Measurements from ENCODE around the gene ARHGAP28. TPM values are rescaled to one million over a fixed set of nuclear protein-coding genes. Genes with fewer than 3 reads are reported as not detected.
"Not testable (repeated sequence)": the region's sequence is repeated elsewhere in the genome, so short reads cannot be mapped to it uniquely, and the experiment has no call there.

ARHGAP28 gene
- polyA plus RNA-seq, 3 donors from 2014 or later, result not detected

GRCh38 chr18:6928359-6928758 lies 198.8 kb downstream of the ARHGAP28 start:
- no peak overlapping the region for H3K27ac Mint-ChIP-seq
- no peak for DNase-seq
- H3K27me3 Mint-ChIP-seq (ENCODE audit: low read depth in 3 of 3), result peaks cover 0 to 8% (median 2%) of the 10 kb centered on the region in 3 donors
- no peak overlapping the region for H3K4me3 Mint-ChIP-seq
- peaks cover 0 to 7% (median 0%) of the 10 kb centered on the region in 6 donors for H3K9me3 Mint-ChIP-seq
- H3K4me1 Mint-ChIP-seq, result no peaks in the 10 kb centered on the region
- H3K36me3 Mint-ChIP-seq, result no peaks in the 10 kb centered on the region

GRCh38 chr18:6929370-6930102 lies 200.0 kb downstream of the ARHGAP28 start:
- peaks cover 0 to 5% (median 0%) of the 10 kb centered on the region in 6 donors for H3K9me3 Mint-ChIP-seq
- no peak overlapping the region for H3K4me3 Mint-ChIP-seq
- H3K36me3 Mint-ChIP-seq, result no peaks in the 10 kb centered on the region
- H3K27me3 Mint-ChIP-seq (ENCODE audit: low read depth in 3 of 3), result peaks cover 0 to 5% (median 0%) of the 10 kb centered on the region in 3 donors
- H3K4me1 Mint-ChIP-seq, result no peaks in the 10 kb centered on the region
- H3K27ac Mint-ChIP-seq, result no peak overlapping the region
- DNase-seq, result no peak

GRCh38 chr18:6934859-6935258 lies 205.3 kb downstream of the ARHGAP28 start:
- H3K4me3 Mint-ChIP-seq, result no peak overlapping the region
- H3K4me1 Mint-ChIP-seq, result no peaks in the 10 kb centered on the region
- peaks cover 0 to 9% (median 0%) of the 10 kb centered on the region in 6 donors for H3K9me3 Mint-ChIP-seq
- H3K36me3 Mint-ChIP-seq, result no peaks in the 10 kb centered on the region
- H3K27me3 Mint-ChIP-seq (ENCODE audit: low read depth in 3 of 3), result peaks cover 0 to 2% (median 1%) of the 10 kb centered on the region in 3 donors
- no peak overlapping the region for H3K27ac Mint-ChIP-seq
- DNase-seq, result no peak

- H3K4me3 Mint-ChIP-seq, result no peak overlapping the region
- peaks cover 0 to 9% (median under 1%) of the 10 kb centered on the region in 6 donors for H3K9me3 Mint-ChIP-seq
- no peak overlapping the region for H3K27ac Mint-ChIP-seq
- H3K4me1 Mint-ChIP-seq, result no peaks in the 10 kb centered on the region
- no peak for DNase-seq
- no peaks in the 10 kb centered on the region for H3K36me3 Mint-ChIP-seq
- peaks cover 1 to 4% (median 3%) of the 10 kb centered on the region in 3 donors for H3K27me3 Mint-ChIP-seq (ENCODE audit: low read depth in 3 of 3)
Measured at GRCh38 chr18:6938003-6938402, 208.5 kb downstream of the ARHGAP28 start.

GRCh38 chr18:6938403-6938802 lies 208.9 kb downstream of the ARHGAP28 start:
- H3K27me3 Mint-ChIP-seq (ENCODE audit: low read depth in 3 of 3); H3K4me3 Mint-ChIP-seq; H3K9me3 Mint-ChIP-seq; DNase-seq; H3K4me1 Mint-ChIP-seq; H3K36me3 Mint-ChIP-seq; H3K27ac Mint-ChIP-seq: not testable (repeated sequence)

- Mint-ChIP-seq H3K4me1 (no peaks in the 10 kb centered on the region), H3K27ac (no peak overlapping the region), H3K36me3 (no peaks in the 10 kb centered on the region), H3K9me3 (peaks cover 0 to 8% (median under 1%) of the 10 kb centered on the region in 6 donors), H3K27me3 (ENCODE audit: low read depth in 3 of 3) (peaks cover 1 to 4% (median 3%) of the 10 kb centered on the region in 3 donors), H3K4me3 (no peak overlapping the region)
- no peak for DNase-seq
Measured at GRCh38 chr18:6939972-6940371, 210.5 kb downstream of the ARHGAP28 start.

- Mint-ChIP-seq H3K36me3 (no peaks in the 10 kb centered on the region), H3K4me1 (no peaks in the 10 kb centered on the region), H3K4me3 (no peak overlapping the region), H3K27ac (no peak overlapping the region), H3K9me3 (peaks cover 0 to 5% (median under 1%) of the 10 kb centered on the region in 6 donors), H3K27me3 (ENCODE audit: low read depth in 3 of 3) (peaks cover 1 to 4% (median 3%) of the 10 kb centered on the region in 3 donors)
- DNase-seq, result no peak
Measured at GRCh38 chr18:6940451-6940850, 210.9 kb downstream of the ARHGAP28 start.

- Mint-ChIP-seq H3K27ac (no peak overlapping the region), H3K9me3 (peaks cover 0 to 5% (median under 1%) of the 10 kb centered on the region in 6 donors), H3K27me3 (ENCODE audit: low read depth in 3 of 3) (peaks cover 3 to 4% (median 3%) of the 10 kb centered on the region in 3 donors), H3K4me3 (no peak overlapping the region), H3K4me1 (no peaks in the 10 kb centered on the region), H3K36me3 (no peaks in the 10 kb centered on the region)
- DNase-seq, result no peak
Measured at GRCh38 chr18:6941996-6942395, 212.5 kb downstream of the ARHGAP28 start.

GRCh38 chr18:6942742-6943141 lies 213.2 kb downstream of the ARHGAP28 start:
- no peak for DNase-seq
- Mint-ChIP-seq H3K27ac (no peak overlapping the region), H3K36me3 (no peaks in the 10 kb centered on the region), H3K9me3 (peaks cover 0 to 5% (median under 1%) of the 10 kb centered on the region in 6 donors), H3K4me3 (no peak overlapping the region), H3K27me3 (ENCODE audit: low read depth in 3 of 3) (peaks cover 3 to 5% (median 4%) of the 10 kb centered on the region in 3 donors), H3K4me1 (no peaks in the 10 kb centered on the region)

GRCh38 chr18:6943143-6943542 lies 213.6 kb downstream of the ARHGAP28 start:
- H3K9me3 Mint-ChIP-seq, result peaks cover 0 to 5% (median under 1%) of the 10 kb centered on the region in 6 donors
- H3K36me3 Mint-ChIP-seq, result no peaks in the 10 kb centered on the region
- H3K27me3 Mint-ChIP-seq (ENCODE audit: low read depth in 3 of 3), result peaks cover 3 to 5% (median 4%) of the 10 kb centered on the region in 3 donors
- H3K27ac Mint-ChIP-seq, result no peak overlapping the region
- DNase-seq, result no peak
- no peaks in the 10 kb centered on the region for H3K4me1 Mint-ChIP-seq
- no peak overlapping the region for H3K4me3 Mint-ChIP-seq

GRCh38 chr18:6947338-6948030 lies 218.0 kb downstream of the ARHGAP28 start:
- peaks cover 2 to 3% (median 3%) of the 10 kb centered on the region in 3 donors for H3K27me3 Mint-ChIP-seq (ENCODE audit: low read depth in 3 of 3)
- no peak overlapping the region for H3K4me3 Mint-ChIP-seq
- no peaks in the 10 kb centered on the region for H3K4me1 Mint-ChIP-seq
- peaks cover 0 to 4% (median 0%) of the 10 kb centered on the region in 6 donors for H3K9me3 Mint-ChIP-seq
- H3K27ac Mint-ChIP-seq, result no peak overlapping the region
- no peaks in the 10 kb centered on the region for H3K36me3 Mint-ChIP-seq
- DNase-seq, result no peak

- DNase-seq, result no peak
- Mint-ChIP-seq H3K4me3 (no peak overlapping the region), H3K4me1 (no peaks in the 10 kb centered on the region), H3K36me3 (no peaks in the 10 kb centered on the region), H3K9me3 (peaks cover 0 to 4% (median 0%) of the 10 kb centered on the region in 6 donors), H3K27me3 (ENCODE audit: low read depth in 3 of 3) (peaks cover 2 to 3% (median 3%) of the 10 kb centered on the region in 3 donors), H3K27ac (no peak overlapping the region)
Measured at GRCh38 chr18:6948281-6949055, 219.0 kb downstream of the ARHGAP28 start.

GRCh38 chr18:6949800-6950586 lies 220.5 kb downstream of the ARHGAP28 start:
- Mint-ChIP-seq H3K27me3 (ENCODE audit: low read depth in 3 of 3) (peaks cover 2 to 8% (median 3%) of the 10 kb centered on the region in 3 donors), H3K9me3 (peaks cover 0 to 9% (median 1%) of the 10 kb centered on the region in 6 donors), H3K4me1 (no peaks in the 10 kb centered on the region), H3K36me3 (no peaks in the 10 kb centered on the region), H3K4me3 (no peak overlapping the region), H3K27ac (no peak overlapping the region)
- no peak for DNase-seq

All from immature natural killer cell (primary cell).